A673 (cell line): ENCODE results near the gene MYO6. TPM values are rescaled to one million over a fixed set of nuclear protein-coding genes. Genes with fewer than 3 reads are reported as not detected.

ENCODE experiments used
- BruUV-seq: library from RNA; stranded (reverse); fragments of 400-500 nt; replicated peaks from 2 replicates; lab custom pipeline; 2021; lab: Mats Ljungman, UMichigan
- CTCF ChIA-PET: fragments of 300-600 bp; sonication (Branson Sonifier 250); formaldehyde crosslinking; loops from one replicate; lab custom pipeline; 2022; ENCODE audit warnings: antibody characterized with exemption; lab: Charles Lee
- POLR2A ChIA-PET: fragments of 300-600 bp; sonication (Branson Sonifier 250); formaldehyde crosslinking; loops from one replicate; lab custom pipeline; 2022; ENCODE audit warnings: antibody characterized with exemption; ENCODE audit not compliant: low non-redundant PET; lab: Charles Lee
- DNase-seq: peaks from one replicate; pipeline ENCODE4 v3.0.0-alpha.2; 2015; ENCODE audit warnings: low spot score
- H3K27ac ChIP-seq: fragments of 200-600 bp; sonication (generic); 2 replicates; pipeline ENCODE4 v1.5.1; 2016; ENCODE audit warnings: mixed run types, low read depth, mild to moderate bottlenecking, mixed read lengths, antibody characterized with exemption, low read length; ENCODE audit not compliant: poor library complexity, severe bottlenecking
- H3K27me3 ChIP-seq: fragments of 200-600 bp; sonication (generic); replicated peaks from 2 replicates; pipeline ENCODE4 v1.6.1; 2017; ENCODE audit warnings: mixed run types, low read depth, mild to moderate bottlenecking, mixed read lengths, antibody characterized with exemption, low read length; ENCODE audit not compliant: insufficient read depth, poor library complexity
- H3K36me3 ChIP-seq: fragments of 200-600 bp; sonication (generic); 2 replicates; pipeline ENCODE4 v1.6.1; 2016; ENCODE audit warnings: mixed run types, mild to moderate bottlenecking, mixed read lengths, antibody characterized with exemption, low read length; ENCODE audit not compliant: insufficient read depth, poor library complexity, severe bottlenecking
- H3K4me1 ChIP-seq: fragments of 200-600 bp; sonication (generic); 2 replicates; pipeline ENCODE4 v1.6.1; 2017; ENCODE audit warnings: mixed run types, mild to moderate bottlenecking, mixed read lengths, antibody characterized with exemption, low read length; ENCODE audit not compliant: insufficient read depth, poor library complexity, severe bottlenecking
- H3K4me3 ChIP-seq: fragments of 200-600 bp; sonication (generic); 2 replicates; pipeline ENCODE4 v1.5.1; 2016; ENCODE audit warnings: low read depth, mixed run types, mild to moderate bottlenecking, mixed read lengths, low read length; ENCODE audit not compliant: poor library complexity, severe bottlenecking
- H3K9me3 ChIP-seq: fragments of 200-600 bp; sonication (generic); 2 replicates; pipeline ENCODE4 v1.6.1; 2016; ENCODE audit warnings: mixed run types, low read depth, mild to moderate bottlenecking, mixed read lengths, antibody characterized with exemption, low read length; ENCODE audit not compliant: poor library complexity, severe bottlenecking
- CTCF ChIP-seq: fragments of 300-800, 200-600 bp; sonication (generic); conservative IDR thresholded peaks from 2 replicates; pipeline ENCODE4 v1.5.1; 2017; ENCODE audit warnings: low read depth, mild to moderate bottlenecking, antibody characterized with exemption, low read length, moderate library complexity, mixed read lengths
- EZH2 ChIP-seq: fragments of 200-600 bp; sonication (generic); IDR thresholded peaks from 2 replicates; pipeline ENCODE4 v1.6.1; 2017; ENCODE audit warnings: borderline replicate concordance, low read depth, mild to moderate bottlenecking, mixed read lengths, antibody characterized with exemption, low read length; ENCODE audit not compliant: poor library complexity, severe bottlenecking
- intact Hi-C: fragments of 100-400 bp; cut with micrococcal nuclease; formaldehyde crosslinking; loops from one replicate; pipeline ENCODE4 v1.10.0; 2022; ENCODE audit not compliant: unreplicated experiment
- total RNA-seq: library from RNA; stranded (reverse); gene quantifications from 2 replicates; pipeline ENCODE4 v1.2.3, GENCODE V29; 2021

MYO6 gene
- total RNA-seq, 1 experiment from 2014 or later, result 1.8 TPM

GRCh38 chr6:75848274-75848673 is 99.2 kb downstream of the MYO6 start:
- Histone ChIP-seq H3K27ac (no peak overlapping the region), H3K4me3 (no peak overlapping the region), H3K27me3 (no peaks in the 10 kb centered on the region), H3K36me3 (no peaks in the 10 kb centered on the region), H3K4me1 (no peaks in the 10 kb centered on the region), H3K9me3 (no peaks in the 10 kb centered on the region)
- CTCF ChIA-PET, result no interaction called here
- no TSS peak for BruUV-seq
- POLR2A ChIA-PET, result no interaction called here
- intact Hi-C loops, result no loop called here
- no peak for DNase-seq
- TF ChIP-seq CTCF, result no peak
- no peak for TF ChIP-seq EZH2

GRCh38 chr6:75849329-75850025 is 100.4 kb downstream of the MYO6 start:
- H3K27ac ChIP-seq, result no peak overlapping the region
- DNase-seq, result no peak
- no peak for TF ChIP-seq CTCF
- TF ChIP-seq EZH2, result no peak
- BruUV-seq, result no TSS peak
- POLR2A ChIA-PET, result no interaction called here
- H3K4me3 ChIP-seq, result no peak overlapping the region
- no peaks in the 10 kb centered on the region for H3K4me1 ChIP-seq
- H3K36me3 ChIP-seq, result no peaks in the 10 kb centered on the region
- no peaks in the 10 kb centered on the region for H3K9me3 ChIP-seq
- CTCF ChIA-PET, result no interaction called here
- H3K27me3 ChIP-seq, result no peaks in the 10 kb centered on the region
- intact Hi-C loops, result no loop called here

- intact Hi-C loops, result no loop called here
- Histone ChIP-seq H3K9me3 (no peaks in the 10 kb centered on the region), H3K27me3 (no peaks in the 10 kb centered on the region), H3K36me3 (no peaks in the 10 kb centered on the region), H3K4me3 (no peak overlapping the region), H3K27ac (no peak overlapping the region), H3K4me1 (no peaks in the 10 kb centered on the region)
- ChIA-PET POLR2A (no interaction called here), CTCF (no interaction called here)
- BruUV-seq, result no TSS peak
- no peak for DNase-seq
- TF ChIP-seq EZH2 (no peak), CTCF (no peak)
These were observed 101.2 kb downstream of the MYO6 start for GRCh38 chr6:75850026-75850833.
